H1 (cell line): ENCODE results near the gene LDLRAD3. TPM values are rescaled to one million over a fixed set of nuclear protein-coding genes. Genes with fewer than 3 reads are reported as not detected.
A peak's percentile ranks its signal among the peaks of the same experiment; 100 is the strongest.

ENCODE experiments used
- CTCF ChIA-PET: fragments of 300-600 bp; sonication (Branson Sonifier 250); formaldehyde crosslinking; loops from one replicate; lab custom pipeline; 2021; ENCODE audit not compliant: partially characterized antibody; lab: Charles Lee
- POLR2A ChIA-PET: fragments of 300-600 bp; sonication (Branson Sonifier 250); formaldehyde crosslinking; loops from one replicate; lab custom pipeline; 2021; ENCODE audit warnings: inconsistent platforms; ENCODE audit not compliant: partially characterized antibody; lab: Charles Lee
- DNase-seq, 2 experiments: peaks; one replicate each; pipeline versions ENCODE4 v3.0.0 to v3.0.0-alpha.2; 2010 to 2022; ENCODE audit warnings: low spot score in 2 of 2, low read depth in 1 of 2, mixed read lengths in 1 of 2
- FAIRE-seq: peaks from 2 replicates; lab custom pipeline; 2011; peaks lifted over from hg19 to GRCh38; lab: Jason Lieb, UNC
- H2AFZ ChIP-seq: 2 replicates; pipeline ENCODE4 v1.8.1; 2012; ENCODE audit warnings: low read length, inconsistent platforms
- H2AK5ac ChIP-seq: 2 replicates; pipeline ENCODE4 v1.6.1; 2013; ENCODE audit warnings: low read depth, low read length
- H2BK120ac ChIP-seq: replicated peaks from 2 replicates; pipeline ENCODE3; 2013; ENCODE audit warnings: low read depth, low read length, inconsistent platforms
- H2BK12ac ChIP-seq: 2 replicates; pipeline ENCODE4 v1.6.1; 2013; ENCODE audit warnings: low read depth, low read length
- H2BK15ac ChIP-seq: 2 replicates; pipeline ENCODE4 v1.6.1; 2013; ENCODE audit warnings: low read length
- H2BK20ac ChIP-seq: 2 replicates; pipeline ENCODE4 v1.6.1; 2013; ENCODE audit warnings: low read length
- H2BK5ac ChIP-seq: 2 replicates; pipeline ENCODE4 v1.6.1; 2013; ENCODE audit warnings: low read depth, low read length
- H3K14ac ChIP-seq: 2 replicates; pipeline ENCODE4 v1.6.1; 2013; ENCODE audit warnings: inconsistent platforms; ENCODE audit not compliant: insufficient read length
- H3K18ac ChIP-seq: 2 replicates; pipeline ENCODE4 v1.6.1; 2013; ENCODE audit warnings: low read length; ENCODE audit errors: extremely low read depth
- H3K23ac ChIP-seq: 2 replicates; pipeline ENCODE4 v1.6.1; 2013; ENCODE audit warnings: inconsistent platforms; ENCODE audit not compliant: insufficient read length
- H3K23me2 ChIP-seq: 2 replicates; pipeline ENCODE4 v1.6.1; 2013; ENCODE audit warnings: low read depth, low read length
- H3K27ac ChIP-seq: 2 replicates; pipeline ENCODE4 v1.6.1; 2011; ENCODE audit warnings: low read depth, low read length, inconsistent platforms
- H3K27me3 ChIP-seq, 4 experiments: replicated peaks in 1 of 4; 1 replicate in 1 of 4; 2 replicates in 3 of 4; pipeline versions ENCODE4 v1.6.1 to v1.8.1; 2011 to 2013; ENCODE audit warnings: low read length in 3 of 4, mild to moderate bottlenecking in 3 of 4, inconsistent platforms in 2 of 4, mixed read lengths in 2 of 4, moderate library complexity in 1 of 4; ENCODE audit not compliant: control insufficient read depth in 3 of 4, insufficient read depth in 3 of 4; ENCODE audit errors: extremely low read depth in 1 of 4
- H3K36me3 ChIP-seq, 4 experiments: 2 replicates each; pipeline versions ENCODE4 v1.6.1 to v1.8.1; 2011 to 2013; ENCODE audit warnings: mild to moderate bottlenecking in 4 of 4, low read length in 3 of 4, moderate library complexity in 2 of 4, control low read depth in 1 of 4, inconsistent platforms in 1 of 4; ENCODE audit not compliant: insufficient read depth in 4 of 4, control insufficient read depth in 2 of 4
- H3K4ac ChIP-seq: replicated peaks from 2 replicates; pipeline ENCODE3; 2013; ENCODE audit warnings: low read length, low read depth, mixed read lengths, inconsistent platforms; ENCODE audit not compliant: insufficient read length
- H3K4me1 ChIP-seq, 4 experiments: replicated peaks in 1 of 4; 1 replicate in 1 of 4; 2 replicates in 3 of 4; pipeline versions ENCODE4 v1.6.1 to v1.8.1; 2011 to 2013; ENCODE audit warnings: low read length in 3 of 4, inconsistent platforms in 2 of 4, mixed read lengths in 1 of 4; ENCODE audit not compliant: insufficient read depth in 4 of 4, control insufficient read depth in 3 of 4
- H3K4me2 ChIP-seq, 2 experiments: 2 replicates each; pipeline versions ENCODE4 v1.6.1 to v1.8.1; 2011 to 2013; ENCODE audit warnings: low read depth in 2 of 2, low read length in 2 of 2, control low read depth in 1 of 2, inconsistent platforms in 1 of 2, mild to moderate bottlenecking in 1 of 2; ENCODE audit not compliant: insufficient read depth in 1 of 2
- H3K4me3 ChIP-seq, 4 experiments: fragments of 200-600, 300-600 bp in 1 of 4; sonication (generic), shearing (Covaris generic), sonication (Bioruptor Twin) in 1 of 4; 2 replicates each; pipeline versions ENCODE4 v1.5.1 to v1.8.1; 2011 to 2016; ENCODE audit warnings: low read length in 4 of 4, low read depth in 3 of 4, control low read depth in 2 of 4, inconsistent platforms in 2 of 4, mild to moderate bottlenecking in 2 of 4, mixed read lengths in 1 of 4, moderate library complexity in 1 of 4; ENCODE audit not compliant: insufficient read depth in 2 of 4; ENCODE audit errors: extremely low read depth in 1 of 4
- H3K56ac ChIP-seq: replicated peaks from 2 replicates; pipeline ENCODE3; 2013; ENCODE audit warnings: low read depth, mild to moderate bottlenecking, mixed read lengths, low read length, inconsistent platforms; ENCODE audit not compliant: insufficient read length
- H3K79me1 ChIP-seq: 2 replicates; pipeline ENCODE4 v1.6.1; 2013; ENCODE audit warnings: low read depth, low read length, control low read depth
- H3K79me2 ChIP-seq, 2 experiments: 2 replicates each; pipeline versions ENCODE4 v1.6.1 to v1.8.1; 2012 to 2013; ENCODE audit warnings: low read length in 2 of 2, mild to moderate bottlenecking in 2 of 2, inconsistent platforms in 1 of 2; ENCODE audit not compliant: insufficient read depth in 2 of 2, control insufficient read depth in 1 of 2
- H3K9ac ChIP-seq, 4 experiments: replicated peaks in 1 of 4; 1 replicate in 1 of 4; 2 replicates in 3 of 4; pipeline versions ENCODE4 v1.6.1 to v1.8.1; 2011 to 2013; ENCODE audit warnings: low read depth in 3 of 4, low read length in 3 of 4, control low read depth in 2 of 4, mild to moderate bottlenecking in 2 of 4, moderate library complexity in 2 of 4, inconsistent platforms in 1 of 4; ENCODE audit errors: extremely low read depth in 1 of 4
- H3K9me3 ChIP-seq, 2 experiments: 2 replicates each; pipeline versions ENCODE4 v1.6.1 to v1.8.1; 2012 to 2013; ENCODE audit warnings: mild to moderate bottlenecking in 2 of 2, moderate library complexity in 2 of 2, control low read depth in 1 of 2, inconsistent platforms in 1 of 2, low read depth in 1 of 2, low read length in 1 of 2, mixed read lengths in 1 of 2; ENCODE audit not compliant: insufficient read depth in 2 of 2
- H4K20me1 ChIP-seq, 2 experiments: replicated peaks in 1 of 2; 2 replicates each; pipeline versions ENCODE3 to v1.8.1; 2011 to 2013; ENCODE audit warnings: inconsistent platforms in 2 of 2, low read length in 2 of 2, mild to moderate bottlenecking in 1 of 2; ENCODE audit not compliant: insufficient read depth in 2 of 2, control insufficient read depth in 1 of 2
- H4K5ac ChIP-seq: 2 replicates; pipeline ENCODE4 v1.6.1; 2013; ENCODE audit warnings: low read length, low read depth, mixed read lengths, inconsistent platforms; ENCODE audit not compliant: insufficient read length
- H4K8ac ChIP-seq: 2 replicates; pipeline ENCODE4 v1.8.0; 2013; ENCODE audit warnings: mild to moderate bottlenecking, moderate library complexity, low read length, inconsistent platforms; ENCODE audit not compliant: insufficient read depth; ENCODE audit errors: extremely low read depth
- H4K91ac ChIP-seq: replicated peaks from 2 replicates; pipeline ENCODE3; 2013; ENCODE audit warnings: low read length, mixed read lengths, inconsistent platforms; ENCODE audit not compliant: insufficient read length
- EGR1 ChIP-seq: IDR thresholded peaks from 2 replicates; pipeline ENCODE4 v1.6.1; 2011; ENCODE audit warnings: low read depth, low read length, borderline replicate concordance
- EP300 ChIP-seq, 2 experiments: IDR thresholded peaks; 1 replicate in 1 of 2; 2 replicates in 1 of 2; pipeline ENCODE4 v1.6.1; 2011 to 2012; ENCODE audit warnings: low read depth in 2 of 2, low read length in 2 of 2, mild to moderate bottlenecking in 2 of 2, borderline replicate concordance in 1 of 2, inconsistent platforms in 1 of 2, moderate library complexity in 1 of 2
- GTF2F1 ChIP-seq: IDR thresholded peaks from 2 replicates; pipeline ENCODE4 v1.6.1; 2012; ENCODE audit warnings: low read depth, low read length, improper control_type of control experiment, borderline replicate concordance
- KDM1A ChIP-seq: fragments of 200-600, 300-600 bp; sonication (generic); IDR thresholded peaks from 2 replicates; pipeline ENCODE4 v1.7.1; 2016; ENCODE audit warnings: mild to moderate bottlenecking, low read length, borderline replicate concordance
- KDM5A ChIP-seq: fragments of 200-600 bp; IDR thresholded peaks from 2 replicates; pipeline ENCODE4 v1.7.1; 2012; ENCODE audit warnings: mild to moderate bottlenecking, low read length, inconsistent platforms, mixed read lengths
- POU5F1 ChIP-seq: IDR thresholded peaks from 2 replicates; pipeline ENCODE4 v1.6.1; 2011; ENCODE audit warnings: low read depth, mild to moderate bottlenecking, low read length, moderate library complexity
- TAF7 ChIP-seq: optimal IDR thresholded peaks from 2 replicates; pipeline ENCODE3; 2011; ENCODE audit warnings: low read depth, mild to moderate bottlenecking, inconsistent platforms, low read length, moderate library complexity, borderline replicate concordance
- WGBS, 2 experiments: shearing (Covaris generic) in 1 of 2; methylation state at CpG; one replicate each; pipeline versions ENCODE4 v1.1.6 to v1.1.7; 2013 to 2015; ENCODE audit warnings: low lambda C conversion rate in 2 of 2, mixed read lengths in 2 of 2, inconsistent platforms in 1 of 2, low coverage in 1 of 2, missing lambda C conversion rate in 1 of 2; ENCODE audit not compliant: insufficient replicate concordance in 2 of 2, insufficient coverage in 1 of 2, insufficient read length in 1 of 2; ENCODE audit errors: extremely low coverage in 1 of 2, missing lambda C conversion rate in 1 of 2; 5-methylcytosine and 5-hydroxymethylcytosine counted together
- polyA plus RNA-seq, 7 experiments: library from polyadenylated mRNA; depleted of rRNA in 3 of 7; stranded (reverse) in 5 of 7; unstranded in 2 of 7; fragments of >200 nt in 5 of 7; fragments of 200-250 nt in 2 of 7; gene quantifications; 1 replicate in 5 of 7; 2 replicates in 1 of 7; 4 replicates in 1 of 7; pipeline versions ENCODE4 v1.2.1 to v1.2.3, GENCODE V29; 2011 to 2013; ENCODE audit warnings: missing spikeins in 2 of 7, mixed read lengths in 2 of 7
- total RNA-seq: library from RNA; stranded (reverse); fragmentation: NEBNext Ultra II Directional; extraction: Animal tissue kit (Norgen Biotek cat#: 25700); gene quantifications from 2 replicates; pipeline ENCODE4 v1.2.1, GENCODE V29; 2021

LDLRAD3 gene
- total and polyA plus RNA-seq, 2 of the 8 experiments (the other 6 are each of a cell fraction or from before 2014, with no cell fraction given), result 18.6 to 22.8 TPM

- Histone ChIP-seq H3K4ac (no peak overlapping the region), H3K23me2 (no peaks in the 10 kb centered on the region), H3K9me3 (peaks cover 0 to 3% of the 10 kb centered on the region in 2 experiments; a peak in 1 of 4 replicates), H3K79me2 (no peaks in the 10 kb centered on the region), H3K18ac (no peak overlapping the region; the same call in 1 of the 2 replicates), H4K8ac (no peak overlapping the region), H2BK12ac (no peak overlapping the region), H3K56ac (no peak overlapping the region), H3K4me1 (peaks cover 0 to 4% (median under 1%) of the 10 kb centered on the region in 4 experiments; a peak in 3 of 7 replicates), H3K4me2 (no peak overlapping the region), H2BK5ac (no peak overlapping the region), H2BK15ac (no peak overlapping the region), H2BK120ac (no peak overlapping the region), H4K5ac (no peak overlapping the region), H2AFZ (peak overlapping the region; percentile 60), H3K27me3 (no peaks in the 10 kb centered on the region), H2AK5ac (no peak overlapping the region), H3K4me3 (no peak overlapping the region), H4K20me1 (no peaks in the 10 kb centered on the region), H2BK20ac (no peak overlapping the region; the same call in 1 of the 2 replicates), H3K36me3 (no peaks in the 10 kb centered on the region), H3K23ac (no peak overlapping the region), H3K27ac (no peak overlapping the region), H4K91ac (no peak overlapping the region), H3K9ac (no peak overlapping the region; a peak in 1 of 7 replicates), H3K79me1 (no peaks in the 10 kb centered on the region), H3K14ac (no peak overlapping the region)
- 84% methylated on average over 4 of the region's 4 CpGs; no CpG with 5 or more reads in 1 of the 2 experiments for WGBS, 2 experiments
- TF ChIP-seq GTF2F1 (no peak), EP300 (IDR thresholded peaks at IDR 0.05; ENCODE audit: borderline replicate concordance in 1 of 2, low read depth in 2 of 2, low read length in 2 of 2) (no peak), KDM5A (no peak), TAF7 (no peak), EGR1 (no peak), KDM1A (no peak), POU5F1 (no peak)
- DNase-seq, result no peak
- no peak for FAIRE-seq
- ChIA-PET POLR2A (no interaction called here), CTCF (interaction anchor here (0.6 to 1.3 kb wide), 10 partner anchors 9 to 181 kb away, joined by 3 to 5 read pairs (median 3); no protein-coding TSS in a partner anchor)
Observed at GRCh38 chr11:35897019-35897418, 46.8 kb upstream of the LDLRAD3 start.
